Spleen (tissue), 7 donors: Measurements from ENCODE around the gene DDX27.

ENCODE experiments used
- CTCF ChIP-seq, 11 experiments: fragments of 200-600 bp in 7 of 11; fragments of 450-650 bp in 4 of 11; sonication (generic) in 4 of 11; IDR thresholded peaks in 8 of 11; conservative IDR thresholded peaks in 3 of 11; 1 replicate in 7 of 11; 2 replicates in 4 of 11; pipeline versions ENCODE4 v1.4.0 to v1.8.0; 2016 to 2021; ENCODE audit warnings: antibody characterized with exemption in 11 of 11, inconsistent platforms in 4 of 11, mild to moderate bottlenecking in 1 of 11
- POLR2A ChIP-seq, 3 donors: fragments of 450-650 bp; IDR thresholded peaks; one replicate each; pipeline ENCODE4 v1.5.1; 2017; ENCODE audit warnings: antibody characterized with exemption in 3 of 3, mild to moderate bottlenecking in 1 of 3
- donor health status: DM: no; HTN: no; CAD: no; lungs with moderate emphysema.
- donor health status: DM: no; HTN: no; CAD: no.
- donor health status: DM: no; HTN: no; CAD: no.

GRCh38 chr20:49275216-49275615 is 56.0 kb downstream of the DDX27 start:
- TF ChIP-seq POLR2A (IDR thresholded peaks at IDR 0.05) (no peak), CTCF (IDR thresholded peaks at IDR 0.05 in 8 of 11, conservative IDR thresholded peaks at IDR 0.05 in 3 of 11) (no peak)
